ENCODE results near the gene KLHL28. TPM values are rescaled to one million over a fixed set of nuclear protein-coding genes. Genes with fewer than 3 reads are reported as not detected.

The KLHL28 gene
- polyA plus RNA-seq (ENCODE audit: insufficient read length in 3 of 3), result 10 to 100 TPM; 10.7 to 16.7 (median 14.9) TPM
- long read RNA-seq, donor 1, full-length matches to known transcripts, result 1 of 1 reads
- long read RNA-seq, donor 1, partial matches to known transcripts, result 0 of 1 reads
- long read RNA-seq, donor 1, other reads (novel, unspliced or antisense), result 0 of 1 reads
- long read RNA-seq, donor 2, partial matches to known transcripts, result 33 of 33 reads
- long read RNA-seq, donor 2, other reads (novel, unspliced or antisense), result 0 of 33 reads
- long read RNA-seq, donor 3, result 0 reads
- long read RNA-seq, donor 4, result 0 reads
- long read RNA-seq, donor 5, full-length matches to known transcripts, result 1 of 1 reads
- long read RNA-seq, donor 5, partial matches to known transcripts, result 0 of 1 reads
- long read RNA-seq, donor 5, other reads (novel, unspliced or antisense), result 0 of 1 reads
- long read RNA-seq, donor 6, result 0 reads
- long read RNA-seq, donor 7, full-length matches to known transcripts, result 2 of 2 reads
- long read RNA-seq, donor 7, partial matches to known transcripts, result 0 of 2 reads
- long read RNA-seq, donor 7, other reads (novel, unspliced or antisense), result 0 of 2 reads
- long read RNA-seq, donor 8, full-length matches to known transcripts, result 1 of 6 reads
- long read RNA-seq, donor 8, partial matches to known transcripts, result 5 of 6 reads
- long read RNA-seq, donor 8, other reads (novel, unspliced or antisense), result 0 of 6 reads
- long read RNA-seq, donor 9, full-length matches to known transcripts, result 3 of 3 reads
- long read RNA-seq, donor 9, partial matches to known transcripts, result 0 of 3 reads
- long read RNA-seq, donor 9, other reads (novel, unspliced or antisense), result 0 of 3 reads
- long read RNA-seq, donor 10, full-length matches to known transcripts, result 3 of 58 reads
- long read RNA-seq, donor 10, partial matches to known transcripts, result 55 of 58 reads
- long read RNA-seq, donor 10, other reads (novel, unspliced or antisense), result 0 of 58 reads
- long read RNA-seq, donor 11, result 0 reads
- long read RNA-seq, donor 12, full-length matches to known transcripts, result 5 of 63 reads
- long read RNA-seq, donor 12, partial matches to known transcripts, result 58 of 63 reads
- long read RNA-seq, donor 12, other reads (novel, unspliced or antisense), result 0 of 63 reads
- long read RNA-seq, donor 13, result 0 reads
- long read RNA-seq, donor 14, result 0 reads
- long read RNA-seq, donor 15, result 0 reads
- long read RNA-seq, donor 16, full-length matches to known transcripts, result 1 of 31 reads
- long read RNA-seq, donor 16, partial matches to known transcripts, result 30 of 31 reads
- long read RNA-seq, donor 16, other reads (novel, unspliced or antisense), result 0 of 31 reads

GRCh38 chr14:44961554-44962333 lies at the start of gene KLHL28, which contains the start of gene TOGARAM1:
Gene KLHL28 (minus strand): TSS chr14:44961947. CDS start chr14:44945928, 16,019 bp downstream.
Gene TOGARAM1 (plus strand): TSS chr14:44962190. CDS start chr14:44962422, 232 bp downstream.
- peak; percentile 100 for DNase-seq

GRCh38 chr14:45003924-45004323 lies 42.2 kb upstream of the KLHL28 start:
- no peak for DNase-seq

- DNase-seq, result no peak
Measured at GRCh38 chr14:44995770-44996294, 34.1 kb upstream of the KLHL28 start.

GRCh38 chr14:44995196-44995595 lies 33.4 kb upstream of the KLHL28 start:
- no peak for DNase-seq

- no peak for DNase-seq
Measured at GRCh38 chr14:44990533-44990932, 28.8 kb upstream of the KLHL28 start.

GRCh38 chr14:44989497-44990440 lies 28.0 kb upstream of the KLHL28 start:
- DNase-seq, result no peak

GRCh38 chr14:44988694-44989093 lies 26.9 kb upstream of the KLHL28 start:
- peak; percentile 20 for DNase-seq

GRCh38 chr14:44982594-44982993 lies 20.8 kb upstream of the KLHL28 start:
- no peak for DNase-seq

GRCh38 chr14:44981198-44981597 lies 19.5 kb upstream of the KLHL28 start:
- DNase-seq, result no peak

GRCh38 chr14:44979740-44980356 lies 18.1 kb upstream of the KLHL28 start:
- no peak for DNase-seq

- no peak for DNase-seq
Measured at GRCh38 chr14:44979273-44979672, 17.5 kb upstream of the KLHL28 start.

- no peak for DNase-seq
Measured at GRCh38 chr14:44971459-44971858, 9.7 kb upstream of the KLHL28 start.

GRCh38 chr14:44970907-44971306 lies 9.2 kb upstream of the KLHL28 start:
- no peak for DNase-seq

- no peak for DNase-seq
Measured at GRCh38 chr14:44968714-44969113, 7.0 kb upstream of the KLHL28 start.

- no peak for DNase-seq
Measured at GRCh38 chr14:44966601-44967336, 5.0 kb upstream of the KLHL28 start.

GRCh38 chr14:44963775-44964380 lies 2.1 kb upstream of the KLHL28 start:
- no peak for DNase-seq

GRCh38 chr14:44963044-44963528 lies 1.3 kb upstream of the KLHL28 start:
- no peak for DNase-seq
